Head of caudate nucleus (tissue), 42 donors: ENCODE results near the gene OR1E2.
"Not testable (repeated sequence)": the region's sequence is repeated elsewhere in the genome, so short reads cannot be mapped to it uniquely, and the experiment has no call there.

Experiments
- DNase-seq, 42 donors: peaks; one replicate each; pipeline versions ENCODE4 v3.0.0 to v3.0.0-alpha.2; 2020 to 2021; ENCODE audit warnings: mixed read lengths in 7 of 42
- intact Hi-C: fragments of 100-400 bp; cut with DNase I; formaldehyde crosslinking; loops from one replicate; pipeline ENCODE4 v1.15.0; 2022

Gene OR1E2, protein sequence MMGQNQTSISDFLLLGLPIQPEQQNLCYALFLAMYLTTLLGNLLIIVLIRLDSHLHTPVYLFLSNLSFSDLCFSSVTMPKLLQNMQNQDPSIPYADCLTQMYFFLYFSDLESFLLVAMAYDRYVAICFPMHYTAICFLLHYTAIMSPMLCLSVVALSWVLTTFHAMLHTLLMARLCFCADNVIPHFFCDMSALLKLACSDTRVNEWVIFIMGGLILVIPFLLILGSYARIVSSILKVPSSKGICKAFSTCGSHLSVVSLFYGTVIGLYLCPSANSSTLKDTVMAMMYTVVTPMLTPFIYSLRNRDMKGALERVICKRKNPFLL

GRCh38 chr17:3433741-3434140 lies at the start of gene OR1E2:
TSS of gene OR1E2 (minus strand) at chr17:3433841. CDS start at chr17:3433841, 0 bp downstream.
- no peak for DNase-seq
- intact Hi-C loops, result no loop called here

- DNase-seq, result no peak
- intact Hi-C loops, result no loop called here
These were observed 49.2 kb upstream of the OR1E2 start for GRCh38 chr17:3482852-3483251.

GRCh38 chr17:3479988-3480387 lies 46.3 kb upstream of the OR1E2 start:
- intact Hi-C loops, result loop anchor here (10.0 kb wide), 1 partner anchor 55 kb away; no protein-coding TSS in a partner anchor
- DNase-seq, result no peak

GRCh38 chr17:3475812-3476610 lies 42.4 kb upstream of the OR1E2 start, which contains the start of gene ASPA:
TSS of gene ASPA (plus strand) at chr17:3475997. CDS start at chr17:3476160, 163 bp downstream.
- no peak for DNase-seq
- intact Hi-C loops, result loop anchor here (10.0 kb wide), 1 partner anchor 59 kb away; no protein-coding TSS in a partner anchor

DNA sequence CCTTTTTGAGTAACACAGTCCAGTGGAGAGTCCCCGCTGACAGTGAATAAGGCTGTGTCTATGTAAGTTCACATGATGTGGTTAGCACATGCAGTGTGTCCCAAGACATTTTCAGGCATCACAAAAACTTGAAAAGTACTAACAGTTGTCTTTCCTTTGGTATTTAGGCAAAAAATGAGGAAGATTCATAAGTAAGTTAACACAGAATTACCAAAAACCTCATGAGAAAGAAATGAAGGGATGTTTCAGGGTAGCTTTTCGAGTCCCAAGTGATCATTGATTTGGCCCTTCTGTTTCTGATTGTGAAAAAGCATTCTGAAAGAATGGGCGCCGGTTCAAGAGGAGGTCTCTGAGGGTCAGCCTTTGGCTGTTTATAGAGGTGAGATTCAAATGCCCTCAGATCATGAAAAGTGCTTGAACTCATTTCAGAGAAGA lies 41.6 kb upstream of the OR1E2 start:
- DNase-seq, result peak in 1 of 42 donors; percentile 38
- intact Hi-C loops, result loop anchor here (10.0 kb wide), 1 partner anchor 60 kb away; no protein-coding TSS in a partner anchor

DNA sequence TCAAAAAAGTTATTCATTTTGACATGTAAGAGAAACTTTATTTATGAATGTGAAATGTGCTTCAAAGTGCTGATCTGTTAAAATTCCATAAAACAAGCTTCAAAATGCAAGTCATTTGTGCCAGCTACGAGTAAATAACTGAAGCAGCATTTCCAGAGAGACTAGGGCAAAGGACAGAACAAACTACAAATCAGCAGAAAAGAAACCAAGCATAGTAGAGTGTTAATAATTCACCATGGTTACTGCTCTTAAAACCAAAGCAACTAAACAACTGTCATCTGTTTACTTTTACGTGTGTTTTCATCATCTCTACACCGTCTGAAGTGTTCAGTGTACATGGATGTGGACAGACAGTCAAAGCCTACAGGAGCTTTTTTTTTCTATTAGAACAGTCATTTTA lies 40.6 kb upstream of the OR1E2 start:
- intact Hi-C loops, result loop anchor here (10.0 kb wide), 1 partner anchor 61 kb away; no protein-coding TSS in a partner anchor
- DNase-seq, result no peak

DNA sequence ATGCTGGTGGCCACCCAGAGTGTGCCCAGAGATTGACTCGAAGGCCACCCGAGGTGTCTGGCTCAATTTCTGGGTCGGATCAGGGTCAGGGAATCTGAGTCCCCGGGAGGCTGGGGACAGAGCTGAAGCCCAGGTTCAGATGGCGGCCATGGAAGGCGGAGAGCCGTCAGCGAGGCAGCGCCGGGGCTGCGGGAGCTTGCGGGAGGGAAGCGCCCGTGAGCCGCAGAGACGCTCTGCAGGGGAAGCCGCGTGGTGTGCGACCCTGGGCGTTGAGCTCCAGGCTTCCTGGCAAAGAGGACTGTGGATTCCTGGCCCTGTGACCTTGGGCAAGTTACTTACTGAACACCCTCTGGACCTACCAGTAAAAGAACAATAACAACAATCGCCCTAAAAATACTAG lies 38.5 kb upstream of the OR1E2 start:
- intact Hi-C loops, result loop anchor here (10.0 kb wide), 1 partner anchor 63 kb away; no protein-coding TSS in a partner anchor
- DNase-seq, result no peak

DNA sequence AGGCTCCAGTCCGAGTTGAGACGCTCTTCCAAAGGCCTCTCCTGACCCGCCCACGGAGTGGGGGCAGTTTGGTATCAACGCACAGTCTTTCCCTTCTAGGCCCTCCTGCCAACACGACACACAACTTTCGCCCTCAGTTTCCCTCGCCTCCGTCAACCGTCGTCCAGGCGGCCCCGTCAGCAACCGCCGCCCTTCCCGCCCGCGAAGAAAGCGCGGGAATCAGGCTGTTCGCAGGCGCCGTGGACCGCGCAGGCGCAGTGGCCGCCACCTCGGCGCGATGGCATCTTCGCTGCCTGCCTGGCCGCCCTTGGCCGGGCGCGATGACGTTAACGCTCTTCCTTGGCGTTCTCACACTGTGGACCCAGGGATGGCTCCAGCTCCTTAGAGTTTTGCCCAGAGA lies 38.0 kb upstream of the OR1E2 start, which contains the start of gene SPATA22:
SPATA22 (minus strand) TSS at position 221 of the 400 bp plus-strand sequence. CDS start 2,494 bp downstream, outside the sequence.
- intact Hi-C loops, result loop anchor here (10.0 kb wide), 1 partner anchor 63 kb away; no protein-coding TSS in a partner anchor
- DNase-seq, result no peak

DNA sequence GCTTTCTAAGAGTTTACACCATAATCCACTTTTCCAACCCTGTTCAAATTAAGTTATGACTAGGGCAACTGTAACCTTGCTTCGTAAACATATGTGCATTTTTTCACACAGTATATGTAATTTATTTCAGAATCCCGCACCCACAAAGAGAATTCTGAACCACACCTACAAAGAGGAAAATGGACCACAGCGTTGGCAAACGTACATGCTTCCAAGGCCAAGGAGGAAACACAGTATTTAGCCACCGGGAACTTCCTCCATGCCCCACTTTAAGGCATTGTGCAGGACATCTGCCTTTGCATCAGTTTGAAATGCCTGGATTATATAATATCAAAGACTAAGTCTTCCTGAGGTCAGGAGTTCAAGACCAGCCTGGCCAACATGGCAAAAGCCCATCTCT lies 35.9 kb upstream of the OR1E2 start:
- no peak for DNase-seq
- intact Hi-C loops, result no loop called here

DNA sequence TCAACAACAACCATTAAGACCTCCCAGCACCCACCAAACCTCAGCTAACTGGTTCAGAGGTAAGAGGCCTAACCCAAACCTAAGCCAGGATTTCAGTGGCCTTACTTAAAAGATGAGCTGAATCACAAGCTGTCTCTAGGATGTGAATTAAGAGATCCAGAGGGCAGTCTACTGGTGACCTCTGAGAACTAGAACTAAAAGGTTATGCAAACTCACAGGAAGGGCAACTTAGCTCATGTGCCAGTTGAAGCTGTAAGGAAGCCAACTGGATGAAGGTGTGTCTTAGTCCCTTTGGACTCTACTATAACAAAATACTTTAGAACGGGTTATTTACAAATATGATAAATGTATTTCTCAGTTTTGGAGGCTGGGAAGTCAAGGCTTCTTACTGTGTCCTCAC lies 32.7 kb upstream of the OR1E2 start:
- intact Hi-C loops, DNase-seq: not testable (repeated sequence)

DNA sequence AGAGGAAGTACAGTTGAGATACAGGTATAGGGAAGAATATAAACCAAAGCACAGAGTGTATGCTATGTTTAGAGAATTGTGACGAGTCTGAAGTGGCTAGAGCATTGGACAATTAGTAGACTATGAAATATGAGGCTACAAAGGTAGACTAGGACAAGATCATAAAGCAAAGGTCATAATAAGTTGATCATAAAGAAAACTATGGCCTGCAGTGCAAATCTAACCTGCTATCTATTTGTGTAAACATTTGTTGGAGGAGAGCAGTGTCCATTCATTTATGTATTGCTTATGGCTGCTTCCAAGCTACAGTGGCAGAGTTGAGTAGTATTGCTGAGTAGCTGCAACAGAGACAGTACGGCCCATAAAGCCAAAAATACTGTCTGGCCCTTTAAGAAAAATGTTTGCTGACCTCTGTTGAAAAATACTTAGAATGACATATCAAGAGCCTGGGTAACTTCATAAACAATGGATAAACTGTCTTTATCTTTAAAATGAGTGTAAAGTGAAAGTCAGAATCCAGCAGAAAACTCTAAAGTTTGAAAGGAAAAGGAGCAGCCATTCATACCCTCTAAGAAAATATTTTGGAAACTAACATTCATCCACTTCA lies 14.5 kb upstream of the OR1E2 start:
- intact Hi-C loops, result no loop called here
- no peak for DNase-seq

DNA sequence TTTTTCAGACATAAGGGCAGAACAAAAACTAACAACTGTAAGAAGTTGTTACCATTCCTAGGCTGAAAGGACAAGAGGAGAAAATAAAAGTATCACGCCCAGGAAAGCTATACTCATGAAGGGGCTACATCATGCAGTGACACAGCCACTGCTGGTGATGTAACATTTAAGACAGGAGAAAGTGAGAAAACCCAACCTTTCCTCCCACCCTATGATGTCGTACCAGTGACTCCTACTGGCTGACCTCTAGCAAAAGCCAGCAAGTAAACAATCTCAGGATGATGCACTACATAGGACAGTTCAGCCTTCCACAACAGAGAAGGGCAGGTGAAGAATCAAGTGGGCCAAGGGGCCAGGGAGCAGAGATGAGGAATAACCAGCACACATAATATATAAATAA lies 14.0 kb upstream of the OR1E2 start:
- peak in 2 of 42 donors; percentile 2 to 9 for DNase-seq
- intact Hi-C loops, result no loop called here

DNA sequence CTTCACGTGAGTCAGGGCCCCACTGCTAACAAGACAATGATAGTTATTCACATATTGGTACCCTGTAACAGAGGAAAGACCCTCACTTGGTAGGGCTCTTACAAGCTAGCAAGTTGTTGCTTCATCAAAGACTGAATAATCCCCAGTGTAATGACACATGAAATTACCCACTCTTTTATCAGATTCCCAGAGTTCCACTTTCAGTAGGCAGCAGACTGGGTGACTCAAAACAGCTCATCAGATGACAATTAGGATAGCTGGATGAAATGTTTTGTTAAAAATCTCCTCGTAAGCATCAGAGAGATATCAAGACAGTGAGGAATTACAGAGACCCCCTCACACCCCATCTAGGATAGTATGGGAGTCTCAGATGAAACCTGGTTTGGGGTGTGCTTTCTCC lies 6.8 kb upstream of the OR1E2 start:
- intact Hi-C loops, result no loop called here

GRCh38 chr17:3438368-3438767 lies 4.7 kb upstream of the OR1E2 start:
- DNase-seq, result no peak
- intact Hi-C loops, result no loop called here

More for the DNA sequence above, 6.8 kb upstream of the OR1E2 start:
- DNase-seq, result no peak

GRCh38 chr17:3433215-3433614 lies 426 bp downstream of the OR1E2 start:
- peak in 20 of 42 donors; percentile 2 to 43 (median 20) for DNase-seq
- intact Hi-C loops, result not testable (repeated sequence)

- no peak for DNase-seq
- intact Hi-C loops, result no loop called here
These were observed 15.4 kb downstream of the OR1E2 start for GRCh38 chr17:3418222-3418621.

DNA sequence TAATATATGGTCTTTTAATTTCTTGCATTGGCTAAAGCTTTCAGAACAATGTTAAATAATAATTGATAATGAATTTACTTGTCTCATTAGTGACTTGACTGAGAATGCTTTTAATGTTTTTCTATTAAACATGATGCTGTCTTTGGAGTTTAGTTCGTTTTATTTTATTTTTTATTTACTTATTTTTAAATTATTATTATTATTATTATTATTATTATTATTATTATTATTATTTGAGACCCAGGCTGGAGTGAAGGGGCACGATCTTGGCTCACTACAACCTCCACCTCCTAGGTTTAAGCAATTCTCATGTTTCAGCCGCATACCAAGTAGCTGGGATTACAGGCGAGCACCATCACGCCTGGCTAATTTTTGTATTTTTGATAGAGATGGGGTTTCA lies 18.0 kb downstream of the OR1E2 start:
- intact Hi-C loops, result no loop called here
- DNase-seq, result no peak

DNA sequence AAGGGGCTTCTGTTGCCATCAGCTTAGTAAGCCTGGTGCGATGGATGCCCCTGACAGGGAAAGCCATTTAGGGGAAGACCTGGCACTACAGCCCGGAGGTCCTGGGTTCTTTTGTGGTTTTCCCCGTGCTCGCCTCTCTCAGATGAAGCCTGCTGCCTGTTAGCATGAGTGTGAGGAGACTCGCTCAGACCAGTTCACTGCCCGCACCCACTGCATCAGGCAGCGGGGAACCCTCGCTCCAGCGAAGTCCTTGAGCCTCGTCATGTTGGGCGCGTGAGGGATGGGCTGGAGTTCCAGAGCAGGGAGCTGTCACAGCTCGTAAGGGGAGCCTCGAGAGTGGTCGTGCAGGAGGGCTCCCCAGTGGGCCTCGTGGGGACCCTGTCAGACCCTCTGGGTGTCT lies 21.4 kb downstream of the OR1E2 start:
- DNase-seq, intact Hi-C loops: not testable (repeated sequence)

GRCh38 chr17:3411070-3411469 lies 22.6 kb downstream of the OR1E2 start, which contains the start of gene OR3A3:
TSS of gene OR3A3 (plus strand) at chr17:3411370.
- intact Hi-C loops, result no loop called here
- no peak for DNase-seq
